H1 (cell line): ENCODE measurements around the gene RALGAPB. TPM values are rescaled to one million over a fixed set of nuclear protein-coding genes. Genes with fewer than 3 reads are reported as not detected.

ENCODE experiments used
- CTCF ChIA-PET: fragments of 300-600 bp; sonication (Branson Sonifier 250); formaldehyde crosslinking; loops from one replicate; lab custom pipeline; 2021; ENCODE audit not compliant: partially characterized antibody; lab: Charles Lee
- POLR2A ChIA-PET: fragments of 300-600 bp; sonication (Branson Sonifier 250); formaldehyde crosslinking; loops from one replicate; lab custom pipeline; 2021; ENCODE audit warnings: inconsistent platforms; ENCODE audit not compliant: partially characterized antibody; lab: Charles Lee
- DNase-seq, 2 experiments: peaks; one replicate each; pipeline versions ENCODE4 v3.0.0 to v3.0.0-alpha.2; 2010 to 2022; ENCODE audit warnings: low spot score in 2 of 2, low read depth in 1 of 2, mixed read lengths in 1 of 2
- FAIRE-seq: peaks from 2 replicates; lab custom pipeline; 2011; peaks lifted over from hg19 to GRCh38; lab: Jason Lieb, UNC
- H2AFZ ChIP-seq: 2 replicates; pipeline ENCODE4 v1.8.1; 2012; ENCODE audit warnings: low read length, inconsistent platforms
- H2AK5ac ChIP-seq: 2 replicates; pipeline ENCODE4 v1.6.1; 2013; ENCODE audit warnings: low read depth, low read length
- H2BK120ac ChIP-seq: replicated peaks from 2 replicates; pipeline ENCODE3; 2013; ENCODE audit warnings: low read depth, low read length, inconsistent platforms
- H2BK12ac ChIP-seq: 2 replicates; pipeline ENCODE4 v1.6.1; 2013; ENCODE audit warnings: low read depth, low read length
- H2BK15ac ChIP-seq: 2 replicates; pipeline ENCODE4 v1.6.1; 2013; ENCODE audit warnings: low read length
- H2BK20ac ChIP-seq: 2 replicates; pipeline ENCODE4 v1.6.1; 2013; ENCODE audit warnings: low read length
- H2BK5ac ChIP-seq: 2 replicates; pipeline ENCODE4 v1.6.1; 2013; ENCODE audit warnings: low read depth, low read length
- H3K14ac ChIP-seq: 2 replicates; pipeline ENCODE4 v1.6.1; 2013; ENCODE audit warnings: inconsistent platforms; ENCODE audit not compliant: insufficient read length
- H3K18ac ChIP-seq: 2 replicates; pipeline ENCODE4 v1.6.1; 2013; ENCODE audit warnings: low read length; ENCODE audit errors: extremely low read depth
- H3K23ac ChIP-seq: 2 replicates; pipeline ENCODE4 v1.6.1; 2013; ENCODE audit warnings: inconsistent platforms; ENCODE audit not compliant: insufficient read length
- H3K23me2 ChIP-seq: 2 replicates; pipeline ENCODE4 v1.6.1; 2013; ENCODE audit warnings: low read depth, low read length
- H3K27ac ChIP-seq: 2 replicates; pipeline ENCODE4 v1.6.1; 2011; ENCODE audit warnings: low read depth, low read length, inconsistent platforms
- H3K27me3 ChIP-seq, 4 experiments: replicated peaks in 1 of 4; 1 replicate in 1 of 4; 2 replicates in 3 of 4; pipeline versions ENCODE4 v1.6.1 to v1.8.1; 2011 to 2013; ENCODE audit warnings: low read length in 3 of 4, mild to moderate bottlenecking in 3 of 4, inconsistent platforms in 2 of 4, mixed read lengths in 2 of 4, moderate library complexity in 1 of 4; ENCODE audit not compliant: control insufficient read depth in 3 of 4, insufficient read depth in 3 of 4; ENCODE audit errors: extremely low read depth in 1 of 4
- H3K36me3 ChIP-seq, 4 experiments: 2 replicates each; pipeline versions ENCODE4 v1.6.1 to v1.8.1; 2011 to 2013; ENCODE audit warnings: mild to moderate bottlenecking in 4 of 4, low read length in 3 of 4, moderate library complexity in 2 of 4, control low read depth in 1 of 4, inconsistent platforms in 1 of 4; ENCODE audit not compliant: insufficient read depth in 4 of 4, control insufficient read depth in 2 of 4
- H3K4ac ChIP-seq: replicated peaks from 2 replicates; pipeline ENCODE3; 2013; ENCODE audit warnings: low read length, low read depth, mixed read lengths, inconsistent platforms; ENCODE audit not compliant: insufficient read length
- H3K4me1 ChIP-seq, 4 experiments: replicated peaks in 1 of 4; 1 replicate in 1 of 4; 2 replicates in 3 of 4; pipeline versions ENCODE4 v1.6.1 to v1.8.1; 2011 to 2013; ENCODE audit warnings: low read length in 3 of 4, inconsistent platforms in 2 of 4, mixed read lengths in 1 of 4; ENCODE audit not compliant: insufficient read depth in 4 of 4, control insufficient read depth in 3 of 4
- H3K4me2 ChIP-seq, 2 experiments: 2 replicates each; pipeline versions ENCODE4 v1.6.1 to v1.8.1; 2011 to 2013; ENCODE audit warnings: low read depth in 2 of 2, low read length in 2 of 2, control low read depth in 1 of 2, inconsistent platforms in 1 of 2, mild to moderate bottlenecking in 1 of 2; ENCODE audit not compliant: insufficient read depth in 1 of 2
- H3K4me3 ChIP-seq, 4 experiments: fragments of 200-600, 300-600 bp in 1 of 4; sonication (generic), shearing (Covaris generic), sonication (Bioruptor Twin) in 1 of 4; 2 replicates each; pipeline versions ENCODE4 v1.5.1 to v1.8.1; 2011 to 2016; ENCODE audit warnings: low read length in 4 of 4, low read depth in 3 of 4, control low read depth in 2 of 4, inconsistent platforms in 2 of 4, mild to moderate bottlenecking in 2 of 4, mixed read lengths in 1 of 4, moderate library complexity in 1 of 4; ENCODE audit not compliant: insufficient read depth in 2 of 4; ENCODE audit errors: extremely low read depth in 1 of 4
- H3K56ac ChIP-seq: replicated peaks from 2 replicates; pipeline ENCODE3; 2013; ENCODE audit warnings: low read depth, mild to moderate bottlenecking, mixed read lengths, low read length, inconsistent platforms; ENCODE audit not compliant: insufficient read length
- H3K79me1 ChIP-seq: 2 replicates; pipeline ENCODE4 v1.6.1; 2013; ENCODE audit warnings: low read depth, low read length, control low read depth
- H3K79me2 ChIP-seq, 2 experiments: 2 replicates each; pipeline versions ENCODE4 v1.6.1 to v1.8.1; 2012 to 2013; ENCODE audit warnings: low read length in 2 of 2, mild to moderate bottlenecking in 2 of 2, inconsistent platforms in 1 of 2; ENCODE audit not compliant: insufficient read depth in 2 of 2, control insufficient read depth in 1 of 2
- H3K9ac ChIP-seq, 4 experiments: replicated peaks in 1 of 4; 1 replicate in 1 of 4; 2 replicates in 3 of 4; pipeline versions ENCODE4 v1.6.1 to v1.8.1; 2011 to 2013; ENCODE audit warnings: low read depth in 3 of 4, low read length in 3 of 4, control low read depth in 2 of 4, mild to moderate bottlenecking in 2 of 4, moderate library complexity in 2 of 4, inconsistent platforms in 1 of 4; ENCODE audit errors: extremely low read depth in 1 of 4
- H3K9me3 ChIP-seq, 2 experiments: 2 replicates each; pipeline versions ENCODE4 v1.6.1 to v1.8.1; 2012 to 2013; ENCODE audit warnings: mild to moderate bottlenecking in 2 of 2, moderate library complexity in 2 of 2, control low read depth in 1 of 2, inconsistent platforms in 1 of 2, low read depth in 1 of 2, low read length in 1 of 2, mixed read lengths in 1 of 2; ENCODE audit not compliant: insufficient read depth in 2 of 2
- H4K20me1 ChIP-seq, 2 experiments: replicated peaks in 1 of 2; 2 replicates each; pipeline versions ENCODE3 to v1.8.1; 2011 to 2013; ENCODE audit warnings: inconsistent platforms in 2 of 2, low read length in 2 of 2, mild to moderate bottlenecking in 1 of 2; ENCODE audit not compliant: insufficient read depth in 2 of 2, control insufficient read depth in 1 of 2
- H4K5ac ChIP-seq: 2 replicates; pipeline ENCODE4 v1.6.1; 2013; ENCODE audit warnings: low read length, low read depth, mixed read lengths, inconsistent platforms; ENCODE audit not compliant: insufficient read length
- H4K8ac ChIP-seq: 2 replicates; pipeline ENCODE4 v1.8.0; 2013; ENCODE audit warnings: mild to moderate bottlenecking, moderate library complexity, low read length, inconsistent platforms; ENCODE audit not compliant: insufficient read depth; ENCODE audit errors: extremely low read depth
- H4K91ac ChIP-seq: replicated peaks from 2 replicates; pipeline ENCODE3; 2013; ENCODE audit warnings: low read length, mixed read lengths, inconsistent platforms; ENCODE audit not compliant: insufficient read length
- ASH2L ChIP-seq: fragments of 200-600, 300-600 bp; sonication (generic); IDR thresholded peaks from one replicate; pipeline ENCODE4 v1.7.1; 2017; ENCODE audit warnings: low read length
- BRCA1 ChIP-seq: IDR thresholded peaks from 2 replicates; pipeline ENCODE4 v1.6.1; 2012; ENCODE audit warnings: low read depth, low read length, improper control_type of control experiment
- CHD1 ChIP-seq: IDR thresholded peaks from 2 replicates; pipeline ENCODE4 v1.6.1; 2012; ENCODE audit warnings: low read depth, low read length, improper control_type of control experiment
- TEAD4 ChIP-seq: IDR thresholded peaks from 2 replicates; pipeline ENCODE4 v1.6.1; 2012; ENCODE audit warnings: low read depth, low read length, inconsistent platforms, mixed read lengths
- WGBS, 2 experiments: shearing (Covaris generic) in 1 of 2; methylation state at CpG; one replicate each; pipeline versions ENCODE4 v1.1.6 to v1.1.7; 2013 to 2015; ENCODE audit warnings: low lambda C conversion rate in 2 of 2, mixed read lengths in 2 of 2, inconsistent platforms in 1 of 2, low coverage in 1 of 2, missing lambda C conversion rate in 1 of 2; ENCODE audit not compliant: insufficient replicate concordance in 2 of 2, insufficient coverage in 1 of 2, insufficient read length in 1 of 2; ENCODE audit errors: extremely low coverage in 1 of 2, missing lambda C conversion rate in 1 of 2; 5-methylcytosine and 5-hydroxymethylcytosine counted together
- polyA plus RNA-seq, 7 experiments: library from polyadenylated mRNA; depleted of rRNA in 3 of 7; stranded (reverse) in 5 of 7; unstranded in 2 of 7; fragments of >200 nt in 5 of 7; fragments of 200-250 nt in 2 of 7; gene quantifications; 1 replicate in 5 of 7; 2 replicates in 1 of 7; 4 replicates in 1 of 7; pipeline versions ENCODE4 v1.2.1 to v1.2.3, GENCODE V29; 2011 to 2013; ENCODE audit warnings: missing spikeins in 2 of 7, mixed read lengths in 2 of 7
- total RNA-seq: library from RNA; stranded (reverse); fragmentation: NEBNext Ultra II Directional; extraction: Animal tissue kit (Norgen Biotek cat#: 25700); gene quantifications from 2 replicates; pipeline ENCODE4 v1.2.1, GENCODE V29; 2021

Gene RALGAPB
- total and polyA plus RNA-seq, 2 of the 8 experiments (the other 6 are each of a cell fraction or from before 2014, with no cell fraction given) = 10.6 to 35.1 TPM

GRCh38 chr20:38599410-38599882 is 126.8 kb downstream of the RALGAPB start:
- ChIA-PET CTCF (interaction anchor here (1.4 kb wide), 1 partner anchor 23 kb away, joined by 3 read pairs; no protein-coding TSS in a partner anchor), POLR2A (interaction anchor here (0.8 kb wide), 1 partner anchor 15 kb away, joined by 3 read pairs; no protein-coding TSS in a partner anchor)
- Histone ChIP-seq H2BK15ac (no peak overlapping the region), H3K23me2 (peaks cover 8% of the 10 kb centered on the region; the same call in 1 of the 2 replicates), H2AK5ac (no peak overlapping the region), H2AFZ (no peak overlapping the region), H3K9ac (no peak overlapping the region), H3K56ac (no peak overlapping the region), H3K23ac (no peak overlapping the region), H2BK12ac (peak overlapping the region; percentile 87; the same call in 1 of the 2 replicates), H3K27me3 (peaks cover 0 to 9% (median 4%) of the 10 kb centered on the region in 4 experiments; a peak in 4 of 7 replicates), H4K8ac (0 out of 2 replicates have a peak overlapping the region, but pooled peaks have one; percentile 28), H3K79me1 (no peaks in the 10 kb centered on the region), H3K4ac (no peak overlapping the region), H3K4me3 (no peak overlapping the region), H4K91ac (peak overlapping the region; percentile 5), H3K14ac (no peak overlapping the region), H2BK20ac (peak overlapping the region; percentile 28; the same call in 1 of the 2 replicates), H3K79me2 (no peaks in the 10 kb centered on the region), H3K27ac (no peak overlapping the region), H4K5ac (no peak overlapping the region), H3K4me2 (no peak overlapping the region), H3K9me3 (no peaks in the 10 kb centered on the region), H2BK5ac (peak overlapping the region; percentile 4; the same call in 1 of the 2 replicates), H3K36me3 (no peaks in the 10 kb centered on the region), H4K20me1 (no peaks in the 10 kb centered on the region), H3K4me1 (peaks cover 0 to 16% (median 12%) of the 10 kb centered on the region in 4 experiments; a peak in 6 of 7 replicates), H3K18ac (no peak overlapping the region; the same call in 1 of the 2 replicates), H2BK120ac (peak overlapping the region; percentile 43)
- WGBS, 2 experiments = 77% methylated on average over 9 of the region's 9 CpGs; no CpG with 5 or more reads in 1 of the 2 experiments
- FAIRE-seq (no peak), DNase-seq (no peak)
- TF ChIP-seq TEAD4 (peak; percentile 36; the same call in 1 of the 2 replicates), BRCA1 (no peak), CHD1 (no peak), ASH2L (peak; percentile 58)
